Measurements from ENCODE around the gene CATSPERB.

Gene CATSPERB

GRCh38 chr14:91660790-91661189 is 71.1 kb downstream of the CATSPERB start:
- POLR2A ChIA-PET, result no interaction called here
- CTCF ChIA-PET, result interaction anchor here (1.0 kb wide), 2 partner anchors 9 to 11 kb away, joined by 3 read pairs; no protein-coding TSS in a partner anchor
- TF ChIP-seq CTCF (IDR thresholded peaks at IDR 0.05; ENCODE audit: control extremely low read depth, extremely low read depth, low read depth, missing control alignments), result no peak
- no peak for DNase-seq (ENCODE audit: extremely low spot score)

DNA sequence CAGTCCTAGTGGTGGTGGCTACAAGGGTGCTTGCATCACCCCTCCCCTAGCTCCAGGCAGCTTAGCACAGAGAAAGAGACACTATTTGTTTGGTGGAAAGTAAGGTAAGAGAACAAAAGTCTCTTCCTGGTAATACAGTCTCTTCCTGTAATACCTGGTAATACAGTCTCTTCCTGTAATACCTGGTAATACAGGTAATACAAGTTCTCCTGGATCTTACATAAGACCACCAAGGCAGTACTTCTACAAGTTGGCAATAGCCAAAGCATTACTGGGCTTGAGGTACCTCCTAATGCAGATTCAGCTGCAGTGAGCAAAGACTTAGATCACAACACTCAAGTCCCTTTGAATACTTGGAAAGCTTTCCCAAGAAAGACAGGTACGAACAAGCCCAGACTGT is 77.0 kb downstream of the CATSPERB start:
- ChIA-PET POLR2A (no interaction called here), CTCF (interaction anchor here (1.7 kb wide), 1 partner anchor 15 kb away, joined by 6 read pairs; no protein-coding TSS in a partner anchor)
- no peak for DNase-seq (ENCODE audit: extremely low spot score)
- no peak for TF ChIP-seq CTCF (IDR thresholded peaks at IDR 0.05; ENCODE audit: control extremely low read depth, extremely low read depth, low read depth, missing control alignments)

DNA sequence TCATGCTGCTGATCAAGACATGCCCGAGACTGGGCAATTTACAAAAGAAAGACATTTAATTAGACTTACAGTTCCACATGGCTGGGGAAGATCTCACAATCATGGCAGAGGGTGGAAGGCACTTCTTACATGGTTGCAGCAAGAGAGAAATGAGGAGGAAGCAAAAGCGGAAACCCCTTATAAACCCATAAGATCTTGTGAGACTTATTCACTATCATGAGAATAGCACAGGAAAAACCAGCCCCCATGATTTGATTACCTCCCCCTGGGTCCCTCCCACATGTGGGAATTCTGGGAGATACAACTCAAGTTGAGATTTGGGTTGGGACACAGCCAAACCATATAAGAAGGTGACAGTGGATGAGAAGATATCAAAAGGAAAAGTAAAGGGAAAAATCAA is 78.4 kb downstream of the CATSPERB start:
- DNase-seq (ENCODE audit: extremely low spot score), result no peak
- CTCF ChIA-PET, result no interaction called here
- POLR2A ChIA-PET, result no interaction called here
- TF ChIP-seq CTCF (IDR thresholded peaks at IDR 0.05; ENCODE audit: control extremely low read depth, extremely low read depth, low read depth, missing control alignments), result no peak

DNA sequence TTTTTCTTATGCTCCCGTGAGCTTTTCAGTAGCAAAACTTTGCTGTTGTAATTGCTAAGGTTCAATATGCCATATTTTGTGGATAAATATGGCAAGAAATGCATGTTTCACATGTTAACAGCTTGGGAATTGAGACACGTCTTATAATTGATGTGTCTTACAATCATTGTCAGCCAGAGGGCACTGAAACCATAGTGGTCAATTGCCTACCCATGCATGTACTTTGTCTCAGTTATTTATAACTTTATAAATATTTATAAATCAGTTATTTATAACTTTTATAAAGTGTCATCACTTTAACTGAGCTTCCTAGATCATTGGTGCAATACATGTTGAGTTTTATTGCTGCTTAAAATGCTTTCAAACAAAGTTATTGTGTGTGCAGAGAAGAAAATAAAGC is 82.0 kb downstream of the CATSPERB start:
- POLR2A ChIA-PET, result no interaction called here

GRCh38 chr14:91647856-91648255 is 84.0 kb downstream of the CATSPERB start:
- TF ChIP-seq CTCF (IDR thresholded peaks at IDR 0.05; ENCODE audit: control extremely low read depth, extremely low read depth, low read depth, missing control alignments), result no peak
- CTCF ChIA-PET, result interaction anchor here (0.9 to 1.6 kb wide), 5 partner anchors 8 to 706 kb away, joined by 3 to 5 read pairs (median 3); partner anchors contain the start of gene ATXN3
- POLR2A ChIA-PET, result no interaction called here
- no peak for DNase-seq (ENCODE audit: extremely low spot score)

More for the DNA sequence above, 82.0 kb downstream of the CATSPERB start:
- DNase-seq (ENCODE audit: extremely low spot score), result peak; percentile 39
- TF ChIP-seq CTCF (IDR thresholded peaks at IDR 0.05; ENCODE audit: control extremely low read depth, extremely low read depth, low read depth, missing control alignments), result peak; percentile 58
- CTCF ChIA-PET, result interaction anchor here (0.6 to 1.6 kb wide), 23 partner anchors 10 to 472 kb away, joined by 3 to 9 read pairs (median 3); partner anchors contain the start of genes ATXN3, CPSF2 and NDUFB1

GRCh38 chr14:91636604-91637003 is 95.3 kb downstream of the CATSPERB start:
- no peak for TF ChIP-seq CTCF (IDR thresholded peaks at IDR 0.05; ENCODE audit: control extremely low read depth, extremely low read depth, low read depth, missing control alignments)
- CTCF ChIA-PET, result interaction anchor here (1.9 kb wide), 1 partner anchor 13 kb away, joined by 6 read pairs; no protein-coding TSS in a partner anchor
- POLR2A ChIA-PET, result no interaction called here
- no peak for DNase-seq (ENCODE audit: extremely low spot score)

All from GM10248 (cell line).